Keratinocyte (primary cell): ENCODE measurements around the gene FBXO31. TPM values are rescaled to one million over a fixed set of nuclear protein-coding genes. Genes with fewer than 3 reads are reported as not detected.

ENCODE experiments used
- DNase-seq: peaks from one replicate; pipeline ENCODE4 v3.0.0-alpha.2; 2011; ENCODE audit warnings: low read depth, missing footprints, low spot score
- FAIRE-seq: peaks from 2 replicates; lab custom pipeline; 2011; peaks lifted over from hg19 to GRCh38; lab: Jason Lieb, UNC
- H2AFZ ChIP-seq: 2 replicates; pipeline ENCODE4 v1.6.0; 2012; ENCODE audit warnings: low read length, control low read depth, inconsistent platforms; ENCODE audit not compliant: control insufficient read depth
- H3K27ac ChIP-seq: 2 replicates; pipeline ENCODE4 v1.5.1; 2011; ENCODE audit warnings: low read length; ENCODE audit not compliant: control insufficient read depth, insufficient read depth
- H3K27me3 ChIP-seq: 3 replicates; pipeline ENCODE4 v1.6.0; 2011; ENCODE audit warnings: low read length; ENCODE audit not compliant: control insufficient read depth, insufficient read depth; ENCODE audit errors: extremely low read depth
- H3K36me3 ChIP-seq, 2 experiments: 2 replicates in 1 of 2; 3 replicates in 1 of 2; pipeline ENCODE4 v1.5.1; 2011; ENCODE audit warnings: low read length in 2 of 2, mild to moderate bottlenecking in 1 of 2; ENCODE audit not compliant: control insufficient read depth in 2 of 2, insufficient read depth in 2 of 2; ENCODE audit errors: extremely low read depth in 1 of 2
- H3K4me1 ChIP-seq: 3 replicates; pipeline ENCODE4 v1.5.1; 2011; ENCODE audit warnings: low read length; ENCODE audit not compliant: control insufficient read depth, insufficient read depth; ENCODE audit errors: extremely low read depth
- H3K4me2 ChIP-seq: 3 replicates; pipeline ENCODE4 v1.6.0; 2011; ENCODE audit warnings: low read depth, low read length; ENCODE audit not compliant: control insufficient read depth, insufficient read depth; ENCODE audit errors: extremely low read depth
- H3K4me3 ChIP-seq, 3 experiments: fragments of 200-600 bp in 1 of 3; sonication (generic) in 1 of 3; 2 replicates in 2 of 3; 3 replicates in 1 of 3; pipeline ENCODE4 v1.5.1; 2011 to 2016; ENCODE audit warnings: low read length in 3 of 3, mild to moderate bottlenecking in 3 of 3, control low read depth in 2 of 3, inconsistent platforms in 1 of 3, low read depth in 1 of 3, mixed read lengths in 1 of 3, mixed run types in 1 of 3, moderate library complexity in 1 of 3; ENCODE audit not compliant: control insufficient read depth in 2 of 3, insufficient read depth in 2 of 3; ENCODE audit errors: extremely low read depth in 1 of 3
- H3K79me2 ChIP-seq: 2 replicates; pipeline ENCODE4 v1.6.0; 2012; ENCODE audit warnings: low read length; ENCODE audit not compliant: control insufficient read depth, insufficient read depth
- H3K9ac ChIP-seq: 3 replicates; pipeline ENCODE4 v1.6.0; 2011; ENCODE audit warnings: low read length; ENCODE audit not compliant: control insufficient read depth, insufficient read depth; ENCODE audit errors: extremely low read depth
- H3K9me1 ChIP-seq: 3 replicates; pipeline ENCODE4 v1.6.0; 2011; ENCODE audit warnings: low read length; ENCODE audit not compliant: control insufficient read depth, insufficient read depth; ENCODE audit errors: extremely low read depth
- H3K9me3 ChIP-seq: 2 replicates; pipeline ENCODE4 v1.5.1; 2012; ENCODE audit warnings: low read depth, low read length; ENCODE audit not compliant: control insufficient read depth
- H4K20me1 ChIP-seq: 3 replicates; pipeline ENCODE4 v1.6.0; 2011; ENCODE audit warnings: low read length; ENCODE audit not compliant: control insufficient read depth, insufficient read depth; ENCODE audit errors: extremely low read depth
- CTCF ChIP-seq, 3 experiments: IDR thresholded peaks in 1 of 3; conservative IDR thresholded peaks in 1 of 3; optimal IDR thresholded peaks in 1 of 3; 2 replicates in 2 of 3; 3 replicates in 1 of 3; pipeline versions ENCODE3 to v1.5.1; 2011; ENCODE audit warnings: low read length in 3 of 3, mild to moderate bottlenecking in 3 of 3, moderate library complexity in 2 of 3, control low read depth in 1 of 3, inconsistent platforms in 1 of 3; ENCODE audit not compliant: insufficient read depth in 2 of 3; ENCODE audit errors: extremely low read depth in 1 of 3
- EZH2 ChIP-seq: IDR thresholded peaks from one replicate; pipeline ENCODE4 v1.6.1; 2012; ENCODE audit warnings: inconsistent platforms, mild to moderate bottlenecking, low read length, moderate library complexity
- dilution Hi-C: fragments of 300-500 bp; cut with MboI; formaldehyde crosslinking; loops from one replicate; pipeline ENCODE4 v1.7.0; 2020; ENCODE audit warnings: low sequenced_read_pairs; ENCODE audit not compliant: extremely low pct_ligation_motif_present
- polyA plus RNA-seq, 5 experiments: library from polyadenylated mRNA; depleted of rRNA in 3 of 5; stranded (reverse) in 3 of 5; stranded (forward) in 1 of 5; unstranded in 1 of 5; fragments of >200 nt; gene quantifications; 1 replicate in 1 of 5; 2 replicates in 3 of 5; 3 replicates in 1 of 5; pipeline versions ENCODE4 v1.2.1 to v1.2.3, GENCODE V29; 2011 to 2012; ENCODE audit warnings: missing spikeins in 2 of 5, low read depth in 1 of 5, low replicate concordance in 1 of 5

The FBXO31 gene
- polyA plus RNA-seq, 1 donor (not counting 4 experiments of a cell fraction or from before 2014, with no cell fraction given), result 17.0 TPM

GRCh38 chr16:87297407-87297806 lies 86.2 kb downstream of the FBXO31 start:
- H3K4me1 ChIP-seq, result peaks cover 2% of the 10 kb centered on the region
- no peak overlapping the region for H3K4me3 ChIP-seq
- DNase-seq (no peak), FAIRE-seq (no peak)
- dilution Hi-C loops, result no loop called here
- no peaks in the 10 kb centered on the region for H3K36me3 ChIP-seq
- H3K9me3 ChIP-seq, result no peaks in the 10 kb centered on the region
- no peak overlapping the region for H3K27ac ChIP-seq
- H2AFZ ChIP-seq, result no peak overlapping the region
- no peak for TF ChIP-seq EZH2
- TF ChIP-seq CTCF (optimal IDR thresholded peaks at IDR 0.05 in 1 of 3, IDR thresholded peaks at IDR 0.05 in 1 of 3, conservative IDR thresholded peaks at IDR 0.05 in 1 of 3; ENCODE audit: extremely low read depth in 1 of 3, insufficient read depth in 2 of 3, low read length in 3 of 3), result no peak
- no peaks in the 10 kb centered on the region for H3K79me2 ChIP-seq
- no peak overlapping the region for H3K4me2 ChIP-seq
- no peaks in the 10 kb centered on the region for H3K9me1 ChIP-seq
- no peaks in the 10 kb centered on the region for H4K20me1 ChIP-seq
- no peak overlapping the region for H3K9ac ChIP-seq
- no peaks in the 10 kb centered on the region for H3K27me3 ChIP-seq

- Histone ChIP-seq H3K9ac (no peak overlapping the region), H4K20me1 (no peaks in the 10 kb centered on the region), H3K27ac (no peak overlapping the region), H2AFZ (no peak overlapping the region), H3K9me1 (no peaks in the 10 kb centered on the region), H3K9me3 (no peaks in the 10 kb centered on the region), H3K4me3 (no peak overlapping the region), H3K36me3 (no peaks in the 10 kb centered on the region), H3K4me2 (no peak overlapping the region), H3K27me3 (no peaks in the 10 kb centered on the region), H3K79me2 (no peaks in the 10 kb centered on the region), H3K4me1 (peaks cover 2% of the 10 kb centered on the region)
- TF ChIP-seq EZH2 (no peak), CTCF (optimal IDR thresholded peaks at IDR 0.05 in 1 of 3, IDR thresholded peaks at IDR 0.05 in 1 of 3, conservative IDR thresholded peaks at IDR 0.05 in 1 of 3; ENCODE audit: extremely low read depth in 1 of 3, insufficient read depth in 2 of 3, low read length in 3 of 3) (no peak)
- FAIRE-seq (no peak), DNase-seq (no peak)
- dilution Hi-C loops, result no loop called here
Measured at GRCh38 chr16:87295661-87296531, 87.7 kb downstream of the FBXO31 start.
